SK-N-SH (cell line): ENCODE measurements around the gene CEBPB. TPM values are rescaled to one million over a fixed set of nuclear protein-coding genes. Genes with fewer than 3 reads are reported as not detected.
A peak's percentile ranks its signal among the peaks of the same experiment; 100 is the strongest.

Experiments used
- CTCF ChIA-PET: fragments of 300-600, 350-600 bp; formaldehyde crosslinking; extraction: SDS; loops from one replicate; lab custom pipeline; 2021; lab: Yijun Ruan, JAX
- POLR2A ChIA-PET: fragments of 350-600 bp; sonication (Branson Sonifier 250); formaldehyde crosslinking; extraction: SDS; loops from one replicate; lab custom pipeline; 2020; ENCODE audit warnings: antibody characterized with exemption, inconsistent platforms; lab: Yijun Ruan, JAX
- DNase-seq: peaks from one replicate; pipeline ENCODE4 v3.0.0; 2012
- H2AFZ ChIP-seq: fragments of 200-600 bp; sonication (generic); 2 replicates; pipeline ENCODE4 v1.8.1; 2016; ENCODE audit warnings: antibody characterized with exemption, mild to moderate bottlenecking, low read depth
- H3F3A ChIP-seq: fragments of 200-600 bp; sonication (generic); replicated peaks from 2 replicates; pipeline ENCODE3; 2016; ENCODE audit warnings: antibody characterized with exemption, mild to moderate bottlenecking; ENCODE audit not compliant: insufficient read depth
- H3K27ac ChIP-seq, 2 experiments: fragments of 200-500 bp in 1 of 2; fragments of 200-600 bp in 1 of 2; sonication (Bioruptor generic) in 1 of 2; sonication (generic), shearing (Covaris generic) in 1 of 2; 2 replicates each; pipeline versions ENCODE4 v1.5.1 to v1.6.1; 2014 to 2016; ENCODE audit warnings: low read depth in 2 of 2, inconsistent platforms in 1 of 2, low read length in 1 of 2, mild to moderate bottlenecking in 1 of 2, mixed read lengths in 1 of 2
- H3K27me3 ChIP-seq: fragments of 200-600 bp; sonication (generic), shearing (Covaris generic); 2 replicates; pipeline ENCODE4 v1.6.1; 2016; ENCODE audit warnings: mixed run types; ENCODE audit not compliant: insufficient read depth
- H3K36me3 ChIP-seq, 2 experiments: fragments of 200-500 bp in 1 of 2; fragments of 200-600 bp in 1 of 2; sonication (Bioruptor generic) in 1 of 2; sonication (generic) in 1 of 2; replicated peaks in 1 of 2; 2 replicates each; pipeline versions ENCODE3 to v1.5.1; 2014 to 2016; ENCODE audit warnings: low read length in 1 of 2, mild to moderate bottlenecking in 1 of 2; ENCODE audit not compliant: insufficient read depth in 2 of 2, control insufficient read depth in 1 of 2
- H3K4me1 ChIP-seq, 2 experiments: fragments of 200-500 bp in 1 of 2; fragments of 200-600 bp in 1 of 2; sonication (Bioruptor generic) in 1 of 2; sonication (generic), shearing (Covaris generic) in 1 of 2; 2 replicates each; pipeline versions ENCODE4 v1.5.1 to v1.6.1; 2014 to 2016; ENCODE audit warnings: low read depth in 1 of 2, low read length in 1 of 2, mixed run types in 1 of 2; ENCODE audit not compliant: insufficient read depth in 2 of 2, control insufficient read depth in 1 of 2
- H3K4me2 ChIP-seq: fragments of 200-600 bp; sonication (generic), shearing (Covaris generic); 2 replicates; pipeline ENCODE4 v1.6.1; 2017; ENCODE audit warnings: mixed run types
- H3K4me3 ChIP-seq, 2 experiments: fragments of 200-500 bp in 1 of 2; fragments of 200-600 bp in 1 of 2; sonication (Bioruptor generic) in 1 of 2; sonication (generic), shearing (Covaris generic) in 1 of 2; 2 replicates each; pipeline versions ENCODE4 v1.5.1 to v1.8.1; 2014 to 2016; ENCODE audit warnings: low read depth in 2 of 2, inconsistent platforms in 1 of 2, low read length in 1 of 2, mild to moderate bottlenecking in 1 of 2, mixed read lengths in 1 of 2, moderate library complexity in 1 of 2
- H3K79me2 ChIP-seq: fragments of 200-600 bp; sonication (generic); 2 replicates; pipeline ENCODE4 v1.8.1; 2017; ENCODE audit warnings: mild to moderate bottlenecking; ENCODE audit not compliant: insufficient read depth
- H3K9ac ChIP-seq: fragments of 200-600 bp; sonication (generic); 2 replicates; pipeline ENCODE4 v1.6.1; 2017; ENCODE audit warnings: mixed run types
- H3K9me2 ChIP-seq: fragments of 200-600 bp; sonication (generic); 2 replicates; pipeline ENCODE4 v1.6.1; 2017; ENCODE audit warnings: mixed run types
- H3K9me3 ChIP-seq: fragments of 200-600 bp; sonication (generic); 2 replicates; pipeline ENCODE4 v1.6.1; 2017; ENCODE audit warnings: mixed run types, mild to moderate bottlenecking, moderate library complexity
- H4K20me1 ChIP-seq: fragments of 200-600 bp; sonication (generic); 2 replicates; pipeline ENCODE4 v1.6.1; 2017; ENCODE audit warnings: mild to moderate bottlenecking, mixed run types; ENCODE audit not compliant: insufficient read depth
- CHD2 ChIP-seq: fragments of 150-350 bp; IDR thresholded peaks from 2 replicates; pipeline ENCODE4 v1.6.1; 2018; ENCODE audit warnings: low read length; ENCODE audit not compliant: partially characterized antibody
- FOXM1 ChIP-seq: IDR thresholded peaks from 2 replicates; pipeline ENCODE4 v1.4.0; 2012; ENCODE audit warnings: low read depth, mild to moderate bottlenecking
- RAD21 ChIP-seq: IDR thresholded peaks from 2 replicates; pipeline ENCODE4 v1.6.1; 2012; ENCODE audit warnings: mild to moderate bottlenecking, low read length
- RCOR1 ChIP-seq: fragments of 150-350 bp; IDR thresholded peaks from 2 replicates; pipeline ENCODE4 v1.6.1; 2017; ENCODE audit warnings: antibody characterized with exemption, low read length
- SIN3A ChIP-seq: IDR thresholded peaks from 2 replicates; pipeline ENCODE4 v1.6.1; 2012; ENCODE audit warnings: low read depth, mild to moderate bottlenecking, low read length, moderate library complexity, borderline replicate concordance
- SMC3 ChIP-seq: IDR thresholded peaks from 2 replicates; pipeline ENCODE4 v1.6.1; 2012; ENCODE audit warnings: low read depth, low read length, improper control_type of control experiment
- TAF1 ChIP-seq: IDR thresholded peaks from 2 replicates; pipeline ENCODE4 v1.6.1; 2012; ENCODE audit warnings: low read depth, mild to moderate bottlenecking, low read length, moderate library complexity, borderline replicate concordance
- TCF12 ChIP-seq: IDR thresholded peaks from 2 replicates; pipeline ENCODE4 v1.4.0; 2012
- WGBS: methylation state at CpG from one replicate; pipeline ENCODE4 v1.1.6; 2017; ENCODE audit warnings: low lambda C conversion rate; 5-methylcytosine and 5-hydroxymethylcytosine counted together
- polyA plus RNA-seq, 3 experiments: library from polyadenylated mRNA; depleted of rRNA; stranded (reverse); fragments of >200 nt; gene quantifications; 2 replicates each; pipeline ENCODE4 v1.2.3, GENCODE V29; 2012
- TF ChIP-seq, protein P1 (sequence below): IDR thresholded peaks from 2 replicates; pipeline ENCODE4 v1.4.0; 2012; ENCODE audit warnings: low read depth, borderline replicate concordance
- TF ChIP-seq, protein P2 (sequence below): fragments of 200-600 bp; sonication (generic); IDR thresholded peaks from 2 replicates; pipeline ENCODE4 v1.6.1; 2017; ENCODE audit warnings: antibody characterized with exemption, mild to moderate bottlenecking, moderate library complexity

CEBPB gene
- polyA plus RNA-seq, 1 of the 3 experiments (the other 2 are of a cell fraction), result 14.7 TPM

DNA sequence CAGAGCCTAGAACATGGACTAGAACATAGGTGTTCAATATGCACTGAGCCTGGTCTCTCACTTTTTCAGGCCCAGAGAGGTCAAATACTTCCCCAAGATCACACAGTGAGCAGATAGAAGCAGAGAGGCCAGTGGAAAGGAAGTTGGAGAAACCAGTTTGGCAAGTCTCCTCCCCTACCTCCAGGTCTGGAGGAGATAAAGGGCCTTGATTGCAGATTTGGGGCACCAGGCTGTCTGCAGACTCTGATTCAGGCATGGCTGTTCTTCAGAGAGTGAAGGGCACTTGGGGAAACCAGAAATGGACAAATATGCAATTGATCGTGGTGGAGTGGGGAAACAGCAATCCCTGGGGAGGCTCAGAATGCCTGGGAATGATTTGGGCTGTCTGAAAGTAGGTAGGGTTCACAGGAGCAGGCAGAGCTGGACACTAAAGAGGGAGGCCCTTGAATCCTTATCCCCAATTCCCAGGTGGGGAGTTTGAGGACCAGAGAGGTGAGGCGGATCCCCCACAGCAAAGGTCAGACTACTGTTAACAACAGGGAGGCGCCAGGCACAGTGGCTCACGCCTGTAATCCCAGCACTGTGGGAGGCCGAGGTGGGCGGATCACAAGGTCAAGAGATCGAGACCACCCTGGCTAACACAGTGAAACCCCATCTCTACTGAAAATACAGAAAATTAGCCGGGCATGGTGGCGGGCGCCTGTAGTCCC lies 39.4 kb upstream of the CEBPB start (continued):
- TF ChIP-seq, protein P1, sequence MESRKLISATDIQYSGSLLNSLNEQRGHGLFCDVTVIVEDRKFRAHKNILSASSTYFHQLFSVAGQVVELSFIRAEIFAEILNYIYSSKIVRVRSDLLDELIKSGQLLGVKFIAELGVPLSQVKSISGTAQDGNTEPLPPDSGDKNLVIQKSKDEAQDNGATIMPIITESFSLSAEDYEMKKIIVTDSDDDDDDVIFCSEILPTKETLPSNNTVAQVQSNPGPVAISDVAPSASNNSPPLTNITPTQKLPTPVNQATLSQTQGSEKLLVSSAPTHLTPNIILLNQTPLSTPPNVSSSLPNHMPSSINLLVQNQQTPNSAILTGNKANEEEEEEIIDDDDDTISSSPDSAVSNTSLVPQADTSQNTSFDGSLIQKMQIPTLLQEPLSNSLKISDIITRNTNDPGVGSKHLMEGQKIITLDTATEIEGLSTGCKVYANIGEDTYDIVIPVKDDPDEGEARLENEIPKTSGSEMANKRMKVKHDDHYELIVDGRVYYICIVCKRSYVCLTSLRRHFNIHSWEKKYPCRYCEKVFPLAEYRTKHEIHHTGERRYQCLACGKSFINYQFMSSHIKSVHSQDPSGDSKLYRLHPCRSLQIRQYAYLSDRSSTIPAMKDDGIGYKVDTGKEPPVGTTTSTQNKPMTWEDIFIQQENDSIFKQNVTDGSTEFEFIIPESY, result no peak
- TF ChIP-seq CHD2 (no peak), RCOR1 (no peak), SIN3A (no peak), TAF1 (no peak), FOXM1 (no peak), TCF12 (no peak)

DNA sequence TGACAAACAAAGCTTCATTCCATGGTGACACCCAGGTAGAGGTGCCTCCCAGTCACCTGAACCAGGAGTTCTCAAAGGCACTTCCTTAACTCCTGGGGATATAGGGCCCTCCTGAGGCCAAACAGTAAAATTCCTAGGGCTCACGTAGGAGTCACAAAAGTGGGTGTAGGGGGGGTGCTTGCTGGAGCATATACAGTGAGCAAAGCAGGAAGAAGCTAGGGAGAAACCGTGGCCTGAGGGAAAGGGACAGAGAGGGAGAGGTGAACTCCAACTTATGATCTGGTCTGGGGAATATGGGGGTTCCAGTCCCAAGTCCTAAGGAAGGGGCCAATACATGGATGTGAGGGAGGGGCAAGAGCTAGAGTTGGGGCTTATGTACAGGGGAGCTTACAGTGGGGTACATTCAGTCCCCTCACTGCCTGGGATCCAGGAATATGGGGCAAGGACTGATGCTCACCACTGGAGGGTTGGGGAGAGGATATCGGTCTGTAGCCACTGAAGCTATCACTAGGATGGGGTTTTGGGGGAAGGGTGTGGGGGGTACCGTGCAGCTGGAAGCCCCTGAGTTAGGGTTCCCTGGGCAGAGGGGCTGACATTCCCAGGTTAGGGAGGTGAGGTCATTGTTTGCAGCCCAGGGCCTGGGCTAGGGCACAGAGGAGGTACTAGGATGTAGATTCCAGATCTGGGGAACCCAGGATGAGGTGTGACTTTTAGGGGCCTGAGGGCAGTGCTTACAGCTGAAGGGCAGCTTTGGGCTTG lies 38.1 kb upstream of the CEBPB start:
- Histone ChIP-seq H3K27ac (peak overlapping the region in 1 of 2 experiments; percentile 74; a peak in 1 of 4 replicates), H3K9ac (peak overlapping the region; percentile 94), H3K36me3 (no peaks in the 10 kb centered on the region), H3K4me1 (peaks cover 4 to 32% of the 10 kb centered on the region in 2 experiments; a peak in 2 of 4 replicates), H2AFZ (peak overlapping the region; percentile 79; the same call in 1 of the 2 replicates), H3K79me2 (peaks cover 59% of the 10 kb centered on the region), H4K20me1 (0 out of 2 replicates have a peak, but pooled peaks cover 3% of the 10 kb centered on the region), H3K4me2 (peak overlapping the region; percentile 99), H3K27me3 (no peaks in the 10 kb centered on the region), H3K9me2 (no peaks in the 10 kb centered on the region), H3K9me3 (no peaks in the 10 kb centered on the region), H3F3A (no peaks in the 10 kb centered on the region), H3K4me3 (peak overlapping the region; percentile 78 to 97)
- 22% methylated on average over 4 of the region's 4 CpGs for WGBS
- TF ChIP-seq SMC3 (no peak), RAD21 (0 out of 2 replicates have a peak, but pooled peaks have one; percentile 18)
- TF ChIP-seq, protein P2, sequence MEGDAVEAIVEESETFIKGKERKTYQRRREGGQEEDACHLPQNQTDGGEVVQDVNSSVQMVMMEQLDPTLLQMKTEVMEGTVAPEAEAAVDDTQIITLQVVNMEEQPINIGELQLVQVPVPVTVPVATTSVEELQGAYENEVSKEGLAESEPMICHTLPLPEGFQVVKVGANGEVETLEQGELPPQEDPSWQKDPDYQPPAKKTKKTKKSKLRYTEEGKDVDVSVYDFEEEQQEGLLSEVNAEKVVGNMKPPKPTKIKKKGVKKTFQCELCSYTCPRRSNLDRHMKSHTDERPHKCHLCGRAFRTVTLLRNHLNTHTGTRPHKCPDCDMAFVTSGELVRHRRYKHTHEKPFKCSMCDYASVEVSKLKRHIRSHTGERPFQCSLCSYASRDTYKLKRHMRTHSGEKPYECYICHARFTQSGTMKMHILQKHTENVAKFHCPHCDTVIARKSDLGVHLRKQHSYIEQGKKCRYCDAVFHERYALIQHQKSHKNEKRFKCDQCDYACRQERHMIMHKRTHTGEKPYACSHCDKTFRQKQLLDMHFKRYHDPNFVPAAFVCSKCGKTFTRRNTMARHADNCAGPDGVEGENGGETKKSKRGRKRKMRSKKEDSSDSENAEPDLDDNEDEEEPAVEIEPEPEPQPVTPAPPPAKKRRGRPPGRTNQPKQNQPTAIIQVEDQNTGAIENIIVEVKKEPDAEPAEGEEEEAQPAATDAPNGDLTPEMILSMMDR, result peak; percentile 16; the same call in 1 of the 2 replicates
- DNase-seq, result no peak
- POLR2A ChIA-PET, result interaction anchor here (0.8 to 2.0 kb wide), 6 partner anchors 14 to 40 kb away, joined by 3 to 16 read pairs (median 5); partner anchors contain the start of genes CEBPB and UBE2V1
- CTCF ChIA-PET, result interaction anchor here (0.8 to 14.6 kb wide), 12 partner anchors 8 to 174 kb away, joined by 3 to 113 read pairs (median 6); partner anchors contain the start of gene UBE2V1
